Measurements from ENCODE around the gene ABCC4.
"Not testable (repeated sequence)": the region's sequence is repeated elsewhere in the genome, so short reads cannot be mapped to it uniquely, and the experiment has no call there.

Gene ABCC4

GRCh38 chr13:95231393-95231792, 69.9 kb downstream of the ABCC4 start:
- DNase-seq (ENCODE audit: low spot score): no peak

- DNase-seq (ENCODE audit: low spot score): no peak
Observed at GRCh38 chr13:95229855-95230254, 71.4 kb downstream of the ABCC4 start.

DNA sequence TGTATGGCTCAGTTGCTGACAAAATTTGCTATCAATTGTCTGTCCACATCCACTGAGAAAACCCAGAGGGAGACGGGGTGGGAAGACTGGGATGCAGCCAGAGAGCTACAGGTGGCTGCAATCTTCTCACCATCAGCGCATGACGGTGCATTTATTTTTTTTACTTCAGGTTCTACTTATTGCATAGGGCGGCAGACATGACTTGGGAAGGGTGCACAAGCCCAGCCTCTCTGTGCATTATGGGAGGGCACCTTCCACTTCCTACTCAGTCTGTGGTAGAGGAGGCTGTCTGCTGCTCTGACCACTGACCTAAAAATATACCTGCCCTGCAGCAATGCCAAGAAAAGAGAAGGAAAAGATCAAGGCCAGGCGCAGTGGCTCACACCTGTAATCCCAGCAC, 73.1 kb downstream of the ABCC4 start:
- DNase-seq (ENCODE audit: low spot score): no peak

DNA sequence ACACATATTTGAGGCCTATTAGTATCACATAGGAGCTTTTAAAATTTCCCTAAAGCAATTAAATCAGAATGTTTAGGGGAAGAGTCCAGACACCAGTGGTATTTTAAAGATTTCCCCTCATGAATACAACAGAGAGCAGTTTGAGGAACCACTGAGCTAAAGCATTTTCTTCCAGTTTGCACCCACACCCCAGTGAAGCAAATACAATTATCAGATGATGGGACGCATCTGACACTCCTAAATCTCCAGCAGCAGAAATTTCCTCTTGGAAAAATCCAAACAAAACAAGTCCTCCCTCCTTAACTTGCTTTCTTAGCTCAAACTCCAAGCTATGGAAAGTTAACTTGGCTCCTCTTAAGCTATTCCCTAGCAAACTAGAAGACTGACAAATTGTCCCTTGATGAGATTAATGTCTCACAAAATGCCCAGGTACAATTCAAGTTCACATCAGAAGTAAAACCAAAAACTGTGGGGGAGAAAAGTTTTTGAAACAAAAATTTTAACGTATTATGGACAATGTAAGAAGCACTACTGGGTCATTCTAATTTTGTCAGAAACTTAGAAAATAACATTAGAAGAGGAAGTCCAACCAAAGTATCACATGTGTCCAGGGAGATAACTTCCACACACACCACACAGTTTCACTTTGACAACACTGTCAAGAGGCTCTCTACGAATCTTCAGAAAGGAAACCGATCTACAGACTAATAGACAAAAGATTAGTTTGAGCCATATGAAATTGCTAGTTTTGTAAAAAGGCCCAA, 74.1 kb downstream of the ABCC4 start:
- no peak for DNase-seq (ENCODE audit: low spot score)

DNA sequence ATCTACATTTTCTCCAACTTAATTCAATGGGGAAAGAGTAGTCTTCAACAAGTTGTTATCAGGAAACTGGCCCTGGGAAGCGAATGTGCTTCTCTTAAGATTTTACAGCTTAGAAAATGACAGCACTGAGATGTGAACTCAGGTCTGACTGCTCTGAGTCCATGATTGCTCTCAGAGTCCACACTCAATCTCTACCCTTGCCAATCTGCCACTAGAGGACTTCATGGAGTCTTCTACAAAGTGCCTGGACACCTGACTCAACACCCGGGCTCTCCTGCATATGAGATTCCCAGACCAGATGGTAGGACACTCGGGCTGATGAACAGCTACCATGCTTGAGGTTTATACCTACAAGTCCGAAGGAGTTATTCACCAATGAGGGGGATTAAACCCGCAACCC, 74.8 kb downstream of the ABCC4 start:
- DNase-seq (ENCODE audit: low spot score): no peak

DNA sequence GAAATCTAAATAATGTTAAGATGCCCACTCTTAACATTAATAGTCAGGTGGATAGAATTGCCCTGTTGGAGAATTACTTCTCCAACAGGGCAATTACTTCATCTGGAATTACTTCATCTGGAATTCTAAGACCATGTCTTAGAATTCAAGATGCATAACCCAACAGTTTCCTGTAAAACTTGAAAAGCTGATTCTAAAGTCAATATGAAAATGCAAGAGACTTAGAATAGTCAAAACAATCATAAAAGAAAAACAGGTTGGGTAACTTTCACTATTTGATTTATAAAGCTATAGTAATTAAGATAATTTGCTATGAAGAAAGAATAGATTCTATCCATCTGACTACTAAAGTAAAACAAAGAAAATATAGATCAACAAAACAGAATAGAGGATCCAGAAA, 75.2 kb downstream of the ABCC4 start:
- no peak for DNase-seq (ENCODE audit: low spot score)

GRCh38 chr13:95224064-95224463, 77.2 kb downstream of the ABCC4 start:
- DNase-seq (ENCODE audit: low spot score): no peak

DNA sequence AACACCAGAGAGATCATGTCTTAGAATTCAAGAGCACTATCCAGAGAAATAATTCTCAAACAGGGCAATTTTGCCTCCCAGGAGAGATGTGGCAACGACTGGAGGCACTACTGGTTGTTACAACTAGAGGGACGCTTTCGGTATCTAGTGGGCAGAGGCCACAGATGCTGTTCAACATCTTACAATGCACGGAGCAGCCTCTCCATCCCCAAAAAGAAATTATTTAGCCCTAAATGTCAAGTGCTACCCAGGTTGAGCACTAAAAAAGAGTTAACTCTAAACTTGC, 78.6 kb downstream of the ABCC4 start:
- no peak for DNase-seq (ENCODE audit: low spot score)

- DNase-seq (ENCODE audit: low spot score): no peak
Observed at GRCh38 chr13:95221971-95222732, 79.1 kb downstream of the ABCC4 start.

DNA sequence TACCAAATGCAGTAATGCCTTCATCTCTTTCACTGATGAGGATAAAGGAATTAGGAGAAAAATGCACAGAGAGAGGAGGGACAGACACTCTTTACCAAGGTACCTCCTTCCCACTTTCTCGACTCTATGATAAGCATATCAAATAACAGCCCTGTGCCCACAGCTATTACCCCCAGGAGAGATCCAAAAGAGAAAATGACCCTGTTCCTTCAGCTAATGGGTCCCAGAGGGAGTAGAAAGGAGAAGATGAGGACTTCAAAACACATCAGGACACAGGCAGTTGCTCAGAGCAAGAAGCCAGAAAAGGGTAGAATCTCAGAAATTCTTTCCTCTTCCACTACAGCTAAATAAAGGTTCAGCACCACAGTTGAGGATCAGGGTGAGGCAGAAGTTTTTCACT, 80.6 kb downstream of the ABCC4 start:
- DNase-seq (ENCODE audit: low spot score): no peak

DNA sequence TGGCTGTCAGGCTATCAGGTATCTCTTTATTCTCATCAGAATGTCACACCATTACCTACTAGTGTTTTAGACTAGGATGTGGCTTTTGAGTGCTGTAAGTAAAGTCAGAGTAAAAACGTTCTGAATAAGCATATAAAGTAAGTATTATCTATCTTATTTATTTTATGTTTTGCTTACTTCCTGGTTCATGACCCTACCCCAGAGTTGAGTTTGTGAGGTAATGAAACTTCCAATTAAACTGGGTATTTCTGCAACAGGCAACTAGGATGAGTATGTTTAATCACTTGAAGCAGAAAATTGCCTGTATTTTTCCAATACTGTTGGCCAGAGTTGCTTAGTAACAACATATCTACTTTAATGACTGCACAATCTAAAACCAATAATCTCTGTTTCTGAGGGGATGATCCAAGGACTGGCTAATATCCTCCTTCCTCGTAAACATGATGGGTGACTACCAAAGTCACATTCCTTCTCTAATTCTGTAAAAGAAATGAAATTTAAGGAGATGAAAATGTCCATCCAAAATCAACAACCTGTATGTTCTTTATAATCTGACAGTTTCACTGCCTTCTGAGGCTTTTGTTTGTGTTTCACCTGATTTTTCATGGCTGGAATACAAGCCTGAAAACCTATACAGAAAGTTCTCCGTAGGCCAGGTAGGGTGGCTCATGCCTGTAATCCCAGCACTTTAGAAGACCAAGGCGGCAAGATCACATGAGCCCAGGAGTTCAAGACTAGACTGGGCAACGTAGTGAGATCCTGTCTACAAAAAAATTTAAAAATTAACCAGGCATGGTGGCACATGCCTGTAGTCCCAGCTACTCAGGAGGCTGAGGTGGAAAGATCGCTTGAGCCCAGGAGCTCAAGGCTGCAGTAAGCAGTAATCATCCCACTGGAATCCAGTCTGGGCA, 83.1 kb downstream of the ABCC4 start:
- DNase-seq (ENCODE audit: low spot score): no peak

DNA sequence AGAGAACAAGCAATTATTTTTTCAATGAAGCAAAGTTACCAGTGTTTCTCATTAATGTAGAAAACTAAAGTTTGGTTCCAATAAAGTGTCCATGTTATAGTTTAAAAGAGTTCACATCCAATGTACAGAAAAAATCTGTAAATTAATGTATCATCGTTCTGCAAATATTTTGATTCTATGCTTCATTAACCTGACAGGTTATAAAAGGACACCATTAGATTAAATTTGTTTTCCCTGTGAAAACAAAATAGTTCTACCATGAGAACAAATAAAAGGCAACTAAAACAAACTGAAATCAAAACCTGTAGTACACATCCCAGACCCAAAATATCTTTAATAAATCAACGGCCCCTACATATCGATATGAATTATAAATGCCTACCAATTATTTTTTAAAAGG, 85.1 kb downstream of the ABCC4 start:
- DNase-seq (ENCODE audit: low spot score): no peak

DNA sequence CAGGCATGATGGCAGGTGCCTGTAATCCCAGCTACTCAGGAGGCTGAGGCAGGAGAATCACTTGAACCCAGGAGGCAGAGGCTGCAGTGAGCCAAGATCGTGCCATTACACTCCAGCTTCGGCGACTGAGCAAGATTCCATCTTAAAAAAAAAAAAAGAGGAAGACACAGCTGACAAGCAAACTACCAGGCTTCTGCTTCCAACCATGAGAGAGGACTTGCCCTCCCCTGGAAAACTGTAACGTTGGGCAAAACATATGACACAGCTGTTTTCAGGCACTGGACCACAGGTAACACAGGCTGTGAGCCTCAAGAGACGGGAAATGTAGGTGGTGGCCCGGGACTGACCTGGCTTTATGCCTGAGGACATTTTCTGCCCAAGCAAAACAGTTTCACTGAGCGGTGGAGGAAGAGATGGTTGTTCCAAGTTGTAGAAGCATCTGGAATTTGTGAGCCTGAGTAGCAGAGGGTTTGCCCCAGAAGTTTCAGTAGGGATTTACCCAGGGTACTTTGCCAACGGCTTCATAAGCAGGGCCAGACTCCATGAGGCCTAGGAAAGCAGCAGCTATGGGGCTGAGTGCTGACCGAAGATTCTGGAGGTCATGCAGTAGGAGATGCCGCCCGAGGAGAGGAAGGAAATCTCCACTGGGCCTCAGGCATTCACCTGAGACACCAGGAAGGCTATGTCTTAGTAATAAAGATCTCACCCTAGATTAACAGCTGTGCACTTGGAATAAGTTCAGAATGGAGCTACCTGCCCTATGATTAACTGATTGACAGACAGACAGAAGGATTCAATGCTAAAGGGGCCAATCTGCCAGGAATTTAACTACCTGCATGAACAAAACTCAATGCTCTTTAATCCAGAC, 88.0 kb downstream of the ABCC4 start:
- DNase-seq (ENCODE audit: low spot score): no peak

GRCh38 chr13:95209109-95209508, 92.1 kb downstream of the ABCC4 start:
- DNase-seq (ENCODE audit: low spot score): no peak

DNA sequence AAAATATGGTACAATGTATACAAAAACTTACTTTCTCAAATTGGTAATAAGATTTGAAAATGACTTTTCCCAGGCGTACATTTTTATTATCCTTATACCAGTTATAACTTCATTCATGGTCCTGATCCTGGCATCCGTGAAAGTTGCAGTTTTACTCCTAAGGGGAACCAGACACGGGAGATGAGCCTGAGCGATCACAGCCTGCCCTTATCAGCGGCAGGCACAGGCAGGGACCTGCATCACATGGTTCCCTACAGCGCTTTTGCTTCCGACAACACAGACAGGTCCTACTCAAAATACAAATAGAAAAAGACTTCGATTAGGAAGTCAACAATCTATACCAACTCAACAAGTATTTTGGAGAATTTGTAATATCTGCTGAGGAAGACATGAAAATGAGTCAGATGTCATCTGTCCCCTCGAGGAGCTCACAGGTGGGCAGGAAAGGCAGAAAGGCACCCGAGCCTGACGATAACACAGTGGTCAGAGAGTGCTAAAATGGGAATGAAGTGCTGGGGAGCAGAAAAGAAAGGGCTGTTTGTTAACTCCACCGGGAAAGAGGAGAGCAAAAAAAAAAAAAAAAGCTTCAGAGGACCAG, 93.4 kb downstream of the ABCC4 start:
- peak; percentile 8 for DNase-seq (ENCODE audit: low spot score)

- DNase-seq (ENCODE audit: low spot score): no peak
Observed at GRCh38 chr13:95206116-95206515, 95.1 kb downstream of the ABCC4 start.

DNA sequence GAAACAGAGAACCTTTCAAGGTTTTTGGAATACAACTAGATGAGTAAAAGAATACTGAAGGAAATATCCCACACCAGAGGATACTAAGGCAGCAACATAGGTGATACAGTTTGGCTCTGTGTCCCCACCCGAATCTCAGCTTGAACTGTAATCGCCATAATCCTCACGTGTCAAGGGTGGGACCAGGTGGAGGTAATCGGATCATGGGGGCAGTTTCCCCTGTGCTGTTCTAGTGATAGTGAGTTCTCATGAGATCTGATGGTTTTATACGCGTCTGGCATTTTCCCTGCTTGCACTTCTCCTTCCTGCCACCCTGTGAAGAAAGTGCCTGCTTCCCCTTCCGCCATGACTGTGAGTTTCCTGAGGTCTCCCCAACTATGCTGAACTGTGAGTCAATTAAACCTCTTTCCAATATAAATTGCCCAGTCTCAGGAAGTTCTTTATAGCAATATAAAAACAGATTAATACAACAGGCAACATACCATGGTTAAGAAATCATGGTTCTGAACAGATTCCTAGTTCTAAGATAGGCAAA, 97.0 kb downstream of the ABCC4 start:
- DNase-seq (ENCODE audit: low spot score): no peak

DNA sequence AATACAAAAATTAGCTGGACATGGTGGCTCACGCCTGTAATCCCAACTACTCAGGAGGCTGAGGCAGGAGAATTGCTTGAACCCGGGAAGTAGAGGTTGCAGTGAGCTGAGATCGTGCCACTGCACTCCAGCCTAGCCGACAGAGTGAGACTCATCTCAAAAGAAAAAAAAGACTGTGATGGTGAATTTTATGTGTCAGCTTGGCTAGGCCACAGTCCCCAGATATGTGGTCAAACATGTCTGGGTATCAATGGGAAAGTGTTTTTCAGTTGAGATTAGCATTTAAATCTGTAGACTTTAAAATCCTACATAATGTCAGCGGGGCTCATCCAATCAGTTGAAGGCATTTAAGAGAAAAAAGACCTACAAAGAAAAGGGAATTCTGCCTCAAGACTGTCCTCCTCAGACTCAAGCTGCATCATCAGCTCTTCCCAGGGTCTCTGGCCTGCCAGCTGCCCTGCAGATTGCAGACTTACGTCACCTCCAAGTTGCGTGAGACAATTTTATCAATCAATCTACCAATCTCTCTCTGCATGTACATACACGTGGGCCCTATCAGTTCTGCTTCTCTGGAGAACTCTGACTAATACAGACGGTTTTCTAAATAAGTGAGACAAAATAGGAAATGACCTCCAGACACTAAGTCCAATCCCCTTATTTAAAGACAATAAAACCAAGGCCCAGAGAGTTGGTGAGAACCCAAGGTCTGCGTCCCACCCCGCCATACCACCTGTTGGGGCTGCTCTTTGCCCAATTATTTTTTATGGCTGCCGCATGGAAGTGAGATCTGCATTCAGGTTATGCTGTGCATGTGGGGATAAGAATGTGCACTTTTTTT, 99.2 kb downstream of the ABCC4 start:
- DNase-seq (ENCODE audit: low spot score): no peak

DNA sequence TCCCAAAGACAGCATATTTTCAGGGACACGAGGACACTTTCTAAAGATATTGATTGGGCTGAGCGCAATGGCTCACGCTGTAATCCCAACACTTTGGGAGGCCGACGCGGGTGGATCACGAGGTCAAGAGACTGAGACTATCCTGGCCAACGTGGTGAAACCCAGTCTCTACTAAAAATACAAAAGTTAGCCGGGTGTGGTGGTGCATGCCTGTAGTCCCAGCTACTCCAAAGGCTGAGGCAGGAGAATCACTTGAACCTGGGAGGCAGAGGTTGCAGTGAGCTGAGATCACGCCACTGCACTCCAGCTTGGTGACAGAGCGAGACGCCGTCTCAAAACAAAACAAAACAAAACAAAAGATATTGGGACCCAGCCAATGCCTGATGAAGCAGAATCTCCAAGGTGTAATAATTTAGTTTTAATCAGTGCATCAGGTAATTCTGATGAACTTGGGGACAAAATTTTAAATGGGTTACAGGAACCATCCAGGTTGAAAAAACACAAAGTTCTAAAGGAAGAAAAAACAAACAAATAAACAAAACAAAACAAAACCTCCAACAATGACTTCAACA, 100.8 kb downstream of the ABCC4 start:
- not testable (repeated sequence) for DNase-seq (ENCODE audit: low spot score)

DNA sequence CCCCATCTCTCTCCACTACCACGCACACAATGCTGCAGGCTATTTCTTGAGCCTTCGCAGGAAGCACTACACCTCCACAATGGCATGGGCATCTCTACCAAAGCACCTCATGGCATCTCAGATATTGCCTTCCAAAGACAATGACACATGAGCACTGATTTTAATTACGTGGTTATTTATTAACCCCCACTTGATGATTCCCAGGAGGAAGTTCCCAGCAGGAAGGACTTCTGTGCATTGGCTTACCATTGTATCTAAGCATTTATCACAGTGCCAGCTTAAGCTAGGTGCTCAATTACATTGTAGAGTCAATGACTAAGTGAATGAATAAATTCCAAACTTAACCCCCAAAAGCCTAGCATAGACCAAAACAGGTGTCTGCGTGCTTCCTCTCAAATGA, 101.4 kb downstream of the ABCC4 start:
- DNase-seq (ENCODE audit: low spot score): no peak

Measured in COLO829 (cell line).